ENCODE data around the gene RNF144B. TPM values are rescaled to one million over a fixed set of nuclear protein-coding genes. Genes with fewer than 3 reads are reported as not detected.

RNF144B gene
- total and polyA plus RNA-seq, 2 donors (not counting 1 experiment from before 2014, with no cell fraction given): 3.0 to 17.0 TPM

DNA sequence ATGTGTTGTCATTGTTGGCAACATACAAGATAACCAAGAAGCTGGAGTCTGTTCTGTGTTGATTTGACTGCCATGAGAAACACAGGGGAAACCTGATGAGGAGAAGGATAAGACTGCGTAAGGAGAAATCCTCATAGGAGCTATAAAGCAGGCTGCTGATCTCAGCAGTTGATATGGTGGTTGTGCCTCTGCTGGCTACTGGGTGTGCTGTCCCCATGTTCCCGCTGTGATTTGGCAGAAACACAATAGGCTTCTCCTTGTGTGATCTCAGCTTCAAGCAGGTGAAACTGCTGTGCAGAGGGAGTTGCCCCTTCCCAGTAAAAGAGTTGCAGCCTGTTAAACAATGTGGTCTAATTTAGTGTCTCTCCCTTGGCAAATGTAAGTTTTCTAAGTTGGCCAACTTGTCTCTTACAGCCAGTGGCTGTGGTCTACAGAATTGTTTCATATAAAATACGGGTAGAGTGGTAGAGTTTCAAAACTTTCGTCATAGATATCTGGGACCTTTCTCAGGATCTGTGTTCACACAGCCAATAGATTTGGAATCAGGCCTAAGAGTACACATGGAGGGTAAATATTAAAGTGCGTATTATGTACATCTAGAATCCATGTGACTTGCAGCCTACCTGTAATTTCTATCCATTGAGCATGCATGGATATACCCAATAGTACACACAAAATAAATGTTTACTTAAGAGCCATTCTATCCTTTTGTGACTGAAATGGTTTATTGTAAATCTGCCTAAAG, 78.4 kb downstream of the RNF144B start:
- Mint-ChIP-seq H3K4me1 (no peaks in the 10 kb centered on the region), H3K9me3 (ENCODE audit: insufficient read depth) (no peaks in the 10 kb centered on the region), H3K27ac (no peak overlapping the region), H3K4me3 (no peak overlapping the region), H3K27me3 (no peaks in the 10 kb centered on the region)
- no peak overlapping the region for H3K27ac ChIP-seq (ENCODE audit: low read length in 2 of 2)
- ChIA-PET CTCF (no interaction called here), POLR2A (no interaction called here)
- no peaks in the 10 kb centered on the region for H3K4me1 ChIP-seq (ENCODE audit: control insufficient read depth in 2 of 2, insufficient read depth in 2 of 2, low read length in 2 of 2)
- H3K27me3 ChIP-seq (replicated peaks in 1 of 4; ENCODE audit: control extremely low read depth in 1 of 4, control insufficient read depth in 3 of 4, insufficient read depth in 4 of 4, low read length in 3 of 4): no peaks in the 10 kb centered on the region
- 95% methylated on average over 4 of the region's 5 CpGs for WGBS (ENCODE audit: insufficient coverage)
- H3K36me3 ChIP-seq (replicated peaks in 1 of 2; ENCODE audit: control extremely low read depth in 1 of 2, control insufficient read depth in 1 of 2, extremely low read depth in 1 of 2, insufficient read depth in 2 of 2, low read length in 1 of 2): peaks cover 30 to 57% of the 10 kb centered on the region in 2 experiments
- no peaks in the 10 kb centered on the region for H4K20me1 ChIP-seq (ENCODE audit: control insufficient read depth, insufficient read depth, low read length, poor library complexity, severe bottlenecking)
- H3K4me3 ChIP-seq (ENCODE audit: control extremely low read depth in 1 of 5, extremely low read depth in 1 of 5, insufficient read depth in 1 of 5, low read depth in 2 of 5, low read length in 4 of 5): no peak overlapping the region
- DNase-seq (no peak), ATAC-seq (ENCODE audit: low read depth) (no peak)
- H3K4me2 ChIP-seq (replicated peaks; ENCODE audit: low read depth, low read length, poor library complexity, severe bottlenecking): no peak overlapping the region
- intact Hi-C loops (cut with micrococcal nuclease): no loop called here
- no peak overlapping the region for H2AFZ ChIP-seq (ENCODE audit: insufficient read depth, low read depth, low read length, poor library complexity, severe bottlenecking)
- H3K9me3 ChIP-seq (ENCODE audit: control extremely low read depth in 1 of 3, control insufficient read depth in 2 of 3, insufficient read depth in 1 of 3, low read length in 2 of 3): no peaks in the 10 kb centered on the region
- no peak overlapping the region for H3K9ac ChIP-seq (ENCODE audit: low read length)
- H3K79me2 ChIP-seq (ENCODE audit: control insufficient read depth, insufficient read depth, low read length): no peaks in the 10 kb centered on the region
- TF ChIP-seq EZH2 (IDR thresholded peaks at IDR 0.05; ENCODE audit: borderline replicate concordance, insufficient read depth, low read depth, low read length, poor library complexity, severe bottlenecking): no peak
- TF ChIP-seq, protein P1, sequence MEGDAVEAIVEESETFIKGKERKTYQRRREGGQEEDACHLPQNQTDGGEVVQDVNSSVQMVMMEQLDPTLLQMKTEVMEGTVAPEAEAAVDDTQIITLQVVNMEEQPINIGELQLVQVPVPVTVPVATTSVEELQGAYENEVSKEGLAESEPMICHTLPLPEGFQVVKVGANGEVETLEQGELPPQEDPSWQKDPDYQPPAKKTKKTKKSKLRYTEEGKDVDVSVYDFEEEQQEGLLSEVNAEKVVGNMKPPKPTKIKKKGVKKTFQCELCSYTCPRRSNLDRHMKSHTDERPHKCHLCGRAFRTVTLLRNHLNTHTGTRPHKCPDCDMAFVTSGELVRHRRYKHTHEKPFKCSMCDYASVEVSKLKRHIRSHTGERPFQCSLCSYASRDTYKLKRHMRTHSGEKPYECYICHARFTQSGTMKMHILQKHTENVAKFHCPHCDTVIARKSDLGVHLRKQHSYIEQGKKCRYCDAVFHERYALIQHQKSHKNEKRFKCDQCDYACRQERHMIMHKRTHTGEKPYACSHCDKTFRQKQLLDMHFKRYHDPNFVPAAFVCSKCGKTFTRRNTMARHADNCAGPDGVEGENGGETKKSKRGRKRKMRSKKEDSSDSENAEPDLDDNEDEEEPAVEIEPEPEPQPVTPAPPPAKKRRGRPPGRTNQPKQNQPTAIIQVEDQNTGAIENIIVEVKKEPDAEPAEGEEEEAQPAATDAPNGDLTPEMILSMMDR (IDR thresholded peaks at IDR 0.05): no peak

DNA sequence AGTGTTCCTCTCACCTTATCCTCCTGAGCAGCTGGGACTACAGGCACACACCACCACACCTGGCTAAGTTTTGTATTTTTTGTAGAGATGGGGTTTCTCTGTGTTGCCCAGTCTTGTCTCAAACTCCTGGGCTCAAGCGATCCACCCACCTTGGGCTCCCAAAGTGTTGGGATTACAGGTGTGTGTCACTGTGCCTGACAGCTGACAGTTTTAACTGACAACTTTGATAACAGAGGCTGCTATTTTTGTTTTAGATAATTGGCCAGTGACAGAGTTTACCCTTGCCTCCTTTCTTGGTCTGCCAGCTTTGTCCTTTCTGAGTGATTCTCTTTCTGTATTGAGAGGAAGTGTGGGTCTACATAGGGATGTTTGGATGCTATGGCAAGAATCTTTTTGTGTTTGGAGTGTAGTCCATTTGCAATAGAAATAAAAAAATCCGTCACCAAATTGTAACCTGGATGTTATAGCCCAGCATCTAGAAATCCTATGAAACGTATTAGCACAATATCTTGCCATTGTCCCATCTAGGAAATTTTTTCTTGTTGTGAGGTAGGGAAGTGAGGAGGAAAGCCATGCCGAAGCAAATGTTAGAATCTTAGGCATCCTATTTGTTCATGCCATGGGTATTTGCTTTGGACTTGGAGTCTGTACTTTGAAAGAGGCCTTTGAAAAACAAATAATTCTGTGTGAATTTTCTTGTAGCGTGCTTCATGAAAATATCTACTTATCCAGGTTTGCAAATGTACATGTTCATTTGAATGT, 80.8 kb downstream of the RNF144B start:
- Histone ChIP-seq H3K27me3 (replicated peaks in 1 of 4; ENCODE audit: control extremely low read depth in 1 of 4, control insufficient read depth in 3 of 4, insufficient read depth in 4 of 4, low read length in 3 of 4) (no peaks in the 10 kb centered on the region), H3K9ac (ENCODE audit: low read length) (no peak overlapping the region), H3K79me2 (ENCODE audit: control insufficient read depth, insufficient read depth, low read length) (no peaks in the 10 kb centered on the region), H3K4me1 (ENCODE audit: control insufficient read depth in 2 of 2, insufficient read depth in 2 of 2, low read length in 2 of 2) (no peaks in the 10 kb centered on the region), H3K9me3 (ENCODE audit: control extremely low read depth in 1 of 3, control insufficient read depth in 2 of 3, insufficient read depth in 1 of 3, low read length in 2 of 3) (no peaks in the 10 kb centered on the region), H2AFZ (ENCODE audit: insufficient read depth, low read depth, low read length, poor library complexity, severe bottlenecking) (no peak overlapping the region), H3K27ac (ENCODE audit: low read length in 2 of 2) (no peak overlapping the region), H4K20me1 (ENCODE audit: control insufficient read depth, insufficient read depth, low read length, poor library complexity, severe bottlenecking) (no peaks in the 10 kb centered on the region), H3K4me3 (ENCODE audit: control extremely low read depth in 1 of 5, extremely low read depth in 1 of 5, insufficient read depth in 1 of 5, low read depth in 2 of 5, low read length in 4 of 5) (no peak overlapping the region), H3K36me3 (replicated peaks in 1 of 2; ENCODE audit: control extremely low read depth in 1 of 2, control insufficient read depth in 1 of 2, extremely low read depth in 1 of 2, insufficient read depth in 2 of 2, low read length in 1 of 2) (peaks cover 25 to 43% of the 10 kb centered on the region in 2 experiments), H3K4me2 (replicated peaks; ENCODE audit: low read depth, low read length, poor library complexity, severe bottlenecking) (no peak overlapping the region)
- ChIA-PET CTCF (no interaction called here), POLR2A (no interaction called here)
- no peaks in the 10 kb centered on the region for H3K9me3 Mint-ChIP-seq (ENCODE audit: insufficient read depth)
- H3K27ac Mint-ChIP-seq: no peak overlapping the region
- H3K4me3 Mint-ChIP-seq: no peak overlapping the region
- no peak for ATAC-seq (ENCODE audit: low read depth)
- no peak for DNase-seq
- 100% methylated on average over 1 of the region's 5 CpGs for WGBS (ENCODE audit: insufficient coverage)
- H3K27me3 Mint-ChIP-seq: no peaks in the 10 kb centered on the region
- TF ChIP-seq EZH2 (IDR thresholded peaks at IDR 0.05; ENCODE audit: borderline replicate concordance, insufficient read depth, low read depth, low read length, poor library complexity, severe bottlenecking): no peak
- TF ChIP-seq, protein P1 (IDR thresholded peaks at IDR 0.05): no peak
- intact Hi-C loops (cut with micrococcal nuclease): no loop called here
- H3K4me1 Mint-ChIP-seq: no peaks in the 10 kb centered on the region
